ENCODE data around the gene C2CD3.
A peak's percentile ranks its signal among the peaks of the same experiment; 100 is the strongest.
"Not testable (repeated sequence)": the region's sequence is repeated elsewhere in the genome, so short reads cannot be mapped to it uniquely, and the experiment has no call there.

The C2CD3 gene

DNA sequence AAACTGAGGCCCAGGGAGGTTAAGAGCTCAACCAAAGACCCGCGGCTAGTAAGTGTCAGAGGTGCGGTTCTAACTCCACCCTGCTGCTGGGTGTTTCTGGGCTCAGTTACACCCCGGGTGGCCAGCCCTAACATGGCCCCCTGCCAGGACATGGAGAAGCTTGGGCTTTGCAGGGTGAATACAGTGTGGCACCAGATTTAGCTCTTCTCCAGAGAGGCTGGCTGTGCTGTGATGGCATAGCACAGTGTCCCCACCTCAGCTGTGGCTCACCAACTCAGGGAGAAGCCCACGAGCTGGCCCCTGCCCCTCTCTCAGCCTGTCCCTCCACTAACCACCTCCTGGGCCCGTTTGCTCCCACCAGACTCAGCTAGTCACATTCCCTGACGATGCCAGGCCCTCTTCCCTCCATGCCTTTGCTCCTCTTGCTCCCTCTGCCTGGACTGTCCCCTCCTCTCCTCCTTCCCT lies 168.9 kb downstream of the C2CD3 start:
- DNase-seq: no peak

DNA sequence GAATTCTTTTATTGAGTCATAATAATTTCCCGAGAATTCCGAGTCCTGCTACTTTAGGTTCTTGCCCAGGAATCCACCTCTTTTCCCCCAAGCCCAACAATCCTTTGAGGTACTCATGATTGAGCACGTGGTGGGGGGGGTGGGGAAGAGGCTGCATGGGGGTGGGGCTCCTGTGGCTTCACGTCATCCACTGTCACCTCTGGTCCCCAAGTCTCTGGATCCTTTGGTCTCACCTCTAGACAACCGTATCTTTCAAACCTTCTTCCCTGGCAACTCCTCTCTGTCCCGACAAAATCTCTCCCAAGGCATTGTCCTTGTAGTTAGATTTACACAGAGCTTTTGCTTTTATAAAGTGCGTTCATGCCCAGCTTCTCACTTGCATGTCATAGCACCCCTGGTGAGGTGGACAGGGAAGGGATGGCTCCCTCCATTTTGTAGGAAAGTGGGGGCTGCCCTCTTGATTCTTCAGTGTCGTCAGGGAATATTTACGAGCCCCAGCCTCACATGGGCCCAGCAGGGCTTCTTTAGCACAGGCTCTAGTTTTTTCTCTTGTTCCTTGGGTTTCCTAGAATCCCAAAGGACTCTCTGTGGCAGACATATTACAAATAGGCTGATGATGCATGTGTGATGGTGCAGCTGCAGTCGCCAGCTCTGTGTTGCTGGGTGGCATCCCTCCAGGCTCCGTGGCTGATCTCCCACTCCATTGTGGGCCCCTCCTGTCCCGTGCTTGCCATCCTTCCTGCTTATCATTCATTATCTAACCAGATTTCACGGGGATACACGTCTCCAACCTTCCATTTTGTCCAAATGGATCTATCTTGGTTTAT lies 170.3 kb downstream of the C2CD3 start:
- DNase-seq: no peak

DNA sequence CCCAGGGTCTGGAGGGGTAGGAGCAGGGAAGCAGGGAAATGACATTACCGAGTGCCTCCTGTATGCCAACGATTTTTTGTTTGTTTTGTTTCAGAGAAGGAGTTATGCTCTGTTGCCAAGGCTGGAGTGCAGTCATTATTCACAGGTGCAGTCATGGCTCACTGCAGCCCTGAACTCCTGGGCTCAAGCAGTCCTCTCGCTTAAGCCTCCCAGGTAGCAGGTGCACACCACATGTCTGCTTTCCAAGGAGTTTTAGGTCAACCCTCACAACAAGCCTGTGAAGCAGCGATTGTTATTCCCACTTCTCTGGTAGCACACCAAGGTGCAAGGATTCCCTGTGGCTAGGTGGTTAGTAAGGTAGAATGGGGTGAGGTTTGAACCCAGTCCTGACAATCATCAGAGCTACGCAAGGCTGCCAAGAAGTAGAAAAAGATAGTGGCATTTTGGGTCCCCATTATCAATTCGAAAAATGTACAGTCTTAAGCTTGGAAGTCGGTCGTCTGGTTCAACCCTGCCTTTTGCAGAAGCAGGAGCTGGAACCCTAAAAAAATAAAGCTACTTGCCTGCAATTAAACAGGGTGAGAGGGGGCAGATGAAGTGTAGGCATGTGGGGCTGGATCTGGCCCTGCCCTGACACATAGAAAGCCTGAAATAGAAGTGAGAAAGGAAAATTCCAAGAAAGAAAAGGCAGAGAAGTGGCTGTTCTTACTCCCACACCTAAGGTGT lies 171.1 kb downstream of the C2CD3 start:
- no peak for DNase-seq

DNA sequence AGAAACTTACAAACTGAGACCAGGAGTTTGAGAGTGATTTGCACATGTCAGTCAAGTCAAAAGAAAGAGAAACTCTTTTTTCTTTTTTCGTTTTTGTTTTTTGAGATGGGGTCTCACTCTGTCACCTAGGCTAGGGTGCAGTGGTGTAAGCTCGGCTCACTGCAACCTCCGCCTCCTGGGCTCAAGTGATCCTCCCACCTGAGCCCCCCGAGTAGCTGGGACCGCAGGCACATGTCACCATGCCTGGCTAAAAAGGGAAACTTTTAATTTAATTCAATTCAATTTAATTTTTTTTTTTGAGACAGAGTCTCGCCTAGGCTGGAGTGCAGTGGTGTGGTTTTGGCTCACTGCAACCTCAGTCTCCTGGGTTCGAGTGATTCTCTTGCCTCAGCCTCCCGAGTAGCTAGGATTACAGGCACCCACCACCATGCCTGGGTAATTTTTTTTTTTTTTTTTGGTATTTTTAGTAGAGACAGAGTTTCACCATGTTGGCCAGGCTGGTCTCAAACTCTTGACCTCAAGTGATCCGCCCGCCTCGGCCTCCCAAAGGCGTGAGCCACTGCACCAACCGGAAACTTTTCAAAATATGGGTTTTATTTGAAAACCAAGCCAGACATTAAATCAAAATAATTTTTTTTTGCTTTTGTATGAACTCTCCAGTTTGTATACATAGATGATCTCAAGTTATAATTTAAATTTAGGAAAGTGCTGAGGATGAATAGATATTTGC lies 171.8 kb downstream of the C2CD3 start:
- no peak for DNase-seq

DNA sequence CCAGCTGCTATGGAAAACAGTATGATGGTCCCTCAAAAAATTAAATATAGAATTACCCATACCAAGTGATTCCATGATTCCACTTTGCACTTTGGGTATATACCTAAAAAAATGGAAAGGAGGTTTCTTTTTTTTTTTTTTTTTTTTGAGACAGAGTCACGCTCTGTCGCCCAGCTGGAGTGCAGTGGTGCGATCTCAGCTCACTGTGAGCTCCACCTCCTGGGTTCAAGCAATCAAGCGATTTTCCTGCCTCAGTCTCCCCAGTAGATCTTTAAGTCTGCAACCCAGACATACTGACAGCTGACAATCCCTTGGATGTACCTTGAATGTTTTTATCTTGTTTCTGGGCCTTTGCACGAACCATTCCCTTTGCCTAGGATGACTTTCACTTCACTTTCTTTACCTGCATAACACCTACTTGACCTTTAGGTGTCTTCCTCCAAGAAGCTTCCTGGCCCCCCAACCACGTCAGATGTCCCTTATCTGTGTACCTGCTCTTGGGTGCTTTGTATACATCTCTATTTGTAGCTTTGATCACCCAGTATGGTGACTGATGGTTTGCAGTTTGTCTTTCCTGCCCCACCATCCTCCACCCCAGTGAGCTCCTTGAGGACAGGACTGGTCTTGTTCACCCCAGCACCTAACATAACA lies 173.6 kb downstream of the C2CD3 start:
- DNase-seq: no peak

DNA sequence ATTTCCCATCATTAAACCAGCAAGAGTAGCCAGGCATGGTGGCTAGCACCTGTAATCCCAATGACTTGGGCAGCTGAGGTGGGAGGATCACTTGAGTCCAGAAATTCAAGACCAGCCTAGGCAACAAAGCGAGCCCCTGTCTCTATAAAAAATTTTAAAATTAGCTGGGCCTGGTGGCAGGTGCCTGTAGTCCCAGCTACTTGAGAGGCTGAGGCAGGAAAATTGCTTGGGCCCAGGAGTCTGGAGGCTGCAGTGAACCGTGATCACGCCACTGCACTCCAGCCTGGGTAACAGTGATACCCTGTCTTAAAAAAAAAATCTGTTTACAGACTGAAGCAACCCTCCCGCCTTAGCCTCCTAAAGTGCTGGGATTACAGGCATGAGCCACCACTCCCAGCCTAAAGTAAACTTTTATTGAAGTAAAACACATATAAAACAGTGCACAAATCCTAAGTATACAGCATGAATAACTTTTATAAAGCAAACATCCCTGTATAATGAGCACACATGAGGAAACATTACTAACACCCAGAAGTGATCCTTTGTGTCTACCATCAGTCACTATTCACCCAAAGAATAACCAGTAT lies 174.5 kb downstream of the C2CD3 start:
- DNase-seq: no peak

DNA sequence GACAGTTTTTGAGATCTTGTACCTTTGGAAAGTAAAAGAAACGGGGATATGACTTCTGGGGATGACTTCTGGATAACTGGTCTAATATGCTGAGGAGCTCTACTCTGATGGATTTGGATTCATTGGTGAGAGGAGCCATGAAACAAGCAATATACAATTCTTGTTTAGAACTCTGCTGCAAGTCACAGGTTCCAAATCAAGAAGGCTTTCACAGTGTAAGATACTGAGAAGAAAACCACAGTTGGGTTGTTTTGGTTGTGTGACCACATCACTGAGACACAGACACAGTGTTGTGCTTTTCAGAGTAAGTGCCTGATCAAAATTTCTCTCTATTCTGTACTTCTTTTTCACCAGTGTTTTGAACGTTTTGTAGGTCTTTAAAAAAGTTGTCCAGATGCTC lies 175.1 kb downstream of the C2CD3 start:
- DNase-seq: no peak

DNA sequence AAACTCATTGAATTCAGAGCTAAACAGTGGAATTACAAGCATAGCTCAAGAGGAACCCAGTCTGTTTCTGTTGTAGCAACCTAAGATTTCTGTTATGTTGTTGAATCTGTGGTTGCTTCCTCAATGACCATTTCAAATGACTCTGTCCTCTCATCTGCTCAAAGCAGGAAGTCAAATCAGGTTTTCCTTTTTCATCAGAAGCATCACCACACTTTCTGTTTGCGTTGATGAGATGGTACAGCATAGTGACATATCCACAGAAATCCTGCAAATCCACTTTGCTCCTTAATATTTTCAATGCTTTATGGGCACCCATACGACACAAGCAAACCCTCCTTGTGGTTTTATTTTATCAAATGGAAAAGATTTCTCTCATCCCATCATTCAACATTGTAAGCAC lies 175.6 kb downstream of the C2CD3 start:
- DNase-seq: no peak

DNA sequence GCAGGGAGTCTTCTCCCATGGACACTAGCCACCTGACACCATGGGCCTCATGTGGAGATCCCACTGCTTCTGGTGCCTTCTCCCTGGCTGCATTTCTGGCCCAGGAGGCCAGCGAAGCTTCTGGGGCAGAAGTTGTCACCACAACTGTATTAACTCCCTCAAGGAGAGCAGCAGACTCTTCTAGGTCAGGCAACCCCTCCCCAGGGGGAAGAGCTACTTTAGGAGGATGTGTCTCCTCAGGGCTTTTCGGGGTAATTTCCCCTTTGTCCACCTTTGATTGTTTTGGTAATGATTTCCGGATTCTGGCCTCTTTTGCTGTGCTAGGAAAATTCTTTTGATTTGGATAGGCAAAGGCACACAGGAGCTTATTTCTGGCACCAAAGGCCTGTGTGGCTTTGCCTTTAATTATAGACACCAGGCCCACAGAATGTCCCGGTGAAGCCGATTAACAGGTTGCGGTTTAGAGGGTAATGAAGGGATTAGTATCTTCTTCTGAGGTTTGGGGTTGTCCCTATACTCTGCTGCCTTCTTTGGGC lies 179.3 kb downstream of the C2CD3 start:
- no peak for DNase-seq

DNA sequence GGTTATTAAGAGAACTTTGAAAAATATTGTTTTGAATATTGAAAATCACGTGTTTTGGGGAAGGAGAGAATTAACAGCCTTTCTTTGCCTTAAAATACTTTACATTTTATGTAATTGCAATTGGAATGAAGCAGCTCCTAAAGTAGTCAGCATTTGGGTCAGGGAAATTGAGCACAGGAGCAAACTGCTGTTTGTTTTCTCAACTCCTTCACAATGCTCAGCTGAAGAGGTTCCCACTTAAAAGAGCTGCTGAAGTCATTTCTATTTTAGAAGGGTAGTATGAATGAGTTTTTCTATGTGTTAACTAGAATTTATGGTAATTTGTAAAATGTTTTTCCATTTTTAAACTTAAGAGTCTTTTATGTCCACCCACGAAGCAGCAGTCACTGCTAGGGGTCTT lies 180.1 kb downstream of the C2CD3 start:
- no peak for DNase-seq

DNA sequence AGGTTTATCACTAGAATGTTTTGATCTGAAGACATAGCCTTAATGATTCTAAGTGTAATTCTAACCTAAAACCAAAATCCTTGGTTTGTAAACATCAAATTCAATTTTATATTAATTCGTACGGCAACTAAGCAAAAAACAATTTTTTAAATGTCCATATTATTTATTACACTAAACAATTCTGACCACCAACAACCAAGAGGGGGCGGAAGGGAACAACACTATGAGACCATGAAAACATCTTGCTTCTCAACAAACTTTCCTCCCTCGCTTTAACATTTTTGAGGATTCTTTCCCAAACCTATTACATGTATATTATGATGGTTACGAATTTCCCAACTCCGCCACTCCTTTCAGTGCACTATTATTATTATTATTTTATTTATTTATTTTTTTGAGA lies 181.6 kb downstream of the C2CD3 start:
- DNase-seq: no peak

DNA sequence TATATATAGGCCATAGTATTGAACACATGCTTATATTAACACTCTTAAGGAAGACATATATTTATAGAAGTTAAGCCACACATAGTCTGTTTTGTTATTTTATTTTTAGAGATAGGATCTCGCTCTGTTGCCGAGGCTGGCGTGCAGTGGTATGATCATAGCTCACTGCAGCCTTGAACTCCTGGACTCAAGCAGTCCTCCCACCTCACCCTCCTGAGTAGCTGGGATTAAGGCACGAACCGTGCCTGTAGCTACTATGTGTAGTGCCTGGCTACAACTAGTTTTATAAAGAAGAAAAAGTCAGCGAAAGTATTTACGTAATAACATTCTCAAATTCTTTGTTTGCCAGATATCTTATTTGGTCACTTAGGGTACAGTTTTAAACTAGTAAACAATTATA lies 182.6 kb downstream of the C2CD3 start:
- DNase-seq: no peak

DNA sequence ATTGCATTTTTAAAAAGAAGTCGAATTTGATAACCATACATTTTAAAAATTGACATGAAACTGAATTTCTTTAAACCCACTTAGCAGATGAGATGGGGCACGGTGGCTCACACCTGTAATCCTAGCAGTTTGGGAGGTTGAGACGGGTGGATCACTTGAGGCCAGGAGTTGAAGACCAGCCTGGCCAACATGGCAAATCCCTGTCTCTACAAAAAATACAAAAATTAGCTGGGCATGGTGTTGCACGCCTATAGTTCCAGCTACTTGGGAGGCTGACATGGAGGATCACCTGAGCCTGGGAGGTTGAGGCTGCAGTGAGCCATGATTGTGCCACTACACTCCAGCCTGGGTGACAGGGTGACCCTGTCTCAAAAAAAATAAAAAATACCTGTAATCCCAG lies 185.1 kb downstream of the C2CD3 start:
- not testable (repeated sequence) for DNase-seq

DNA sequence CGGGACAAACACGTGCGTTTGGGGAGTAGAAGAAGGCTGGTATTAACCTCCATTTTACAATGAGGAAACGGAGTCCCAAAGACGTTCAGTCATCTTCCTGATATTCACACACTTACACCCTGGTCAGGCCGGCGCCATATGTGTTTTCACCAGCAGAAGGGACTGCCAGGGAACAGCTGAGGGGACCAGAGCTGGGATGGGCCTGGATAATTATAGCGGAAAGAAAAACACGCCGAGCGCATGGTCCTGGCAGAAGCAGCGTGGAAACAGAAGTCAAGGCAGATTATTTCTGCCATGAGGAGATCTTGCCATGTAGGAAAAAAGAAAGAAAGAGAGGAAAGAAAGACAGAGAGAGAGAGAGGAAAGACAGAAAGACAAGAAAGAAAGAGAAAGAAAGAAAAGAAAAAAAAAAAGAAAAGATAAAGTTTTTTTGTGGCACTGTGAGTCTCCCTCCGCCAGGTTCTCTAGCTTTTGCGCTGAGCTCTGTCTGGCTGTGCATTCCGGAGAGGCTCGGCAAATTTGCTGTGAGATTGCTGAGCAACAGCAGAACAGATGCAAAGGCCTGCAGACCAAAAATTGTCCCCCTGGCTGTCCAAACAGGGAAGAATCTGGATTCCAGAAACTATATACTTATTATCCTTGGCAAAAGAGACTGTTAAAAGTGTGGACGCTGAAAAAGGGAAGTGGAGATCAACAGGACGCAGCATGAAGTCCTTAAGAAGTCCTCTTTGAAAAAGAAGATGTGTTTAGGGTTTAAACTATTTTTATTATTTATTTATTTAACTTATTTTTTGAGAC lies 186.9 kb downstream of the C2CD3 start:
- DNase-seq: no peak

DNA sequence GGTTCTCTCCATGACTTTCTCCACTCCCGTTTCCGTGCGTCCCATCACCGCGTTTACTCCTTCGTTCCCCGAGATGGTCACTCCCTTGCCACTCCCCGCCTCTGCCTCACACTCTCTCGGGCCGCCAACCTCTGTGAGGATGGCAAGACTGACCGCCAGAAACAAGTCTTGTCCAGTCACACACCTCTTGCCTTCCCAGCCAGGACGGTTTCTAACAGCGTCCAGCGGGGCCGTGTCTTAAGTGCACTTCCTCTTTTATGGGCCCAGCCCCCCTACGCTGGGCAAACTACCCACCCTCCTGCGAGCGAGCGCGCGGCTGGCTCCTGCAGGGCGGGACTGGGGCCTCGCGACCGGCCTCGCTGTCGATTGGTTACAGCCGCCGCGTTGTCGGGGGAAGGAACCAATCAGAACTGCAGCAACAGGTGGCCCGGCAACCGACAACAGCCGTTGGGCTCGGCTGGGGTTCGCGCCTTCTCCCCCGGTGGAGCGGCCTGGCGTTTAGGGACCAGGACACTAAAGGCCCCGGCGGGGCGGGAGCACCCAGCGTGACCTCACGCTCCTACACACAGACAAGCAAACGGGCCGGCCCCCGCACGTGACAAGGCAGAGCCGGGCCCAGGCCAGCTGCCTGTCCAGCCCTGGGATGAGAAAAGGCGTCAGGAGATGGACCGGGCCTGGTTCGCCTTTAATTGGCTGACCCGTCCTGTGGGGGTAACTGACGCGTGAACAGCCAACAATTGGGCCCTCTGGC lies 187.6 kb downstream of the C2CD3 start:
- DNase-seq: peak; percentile 95

DNA sequence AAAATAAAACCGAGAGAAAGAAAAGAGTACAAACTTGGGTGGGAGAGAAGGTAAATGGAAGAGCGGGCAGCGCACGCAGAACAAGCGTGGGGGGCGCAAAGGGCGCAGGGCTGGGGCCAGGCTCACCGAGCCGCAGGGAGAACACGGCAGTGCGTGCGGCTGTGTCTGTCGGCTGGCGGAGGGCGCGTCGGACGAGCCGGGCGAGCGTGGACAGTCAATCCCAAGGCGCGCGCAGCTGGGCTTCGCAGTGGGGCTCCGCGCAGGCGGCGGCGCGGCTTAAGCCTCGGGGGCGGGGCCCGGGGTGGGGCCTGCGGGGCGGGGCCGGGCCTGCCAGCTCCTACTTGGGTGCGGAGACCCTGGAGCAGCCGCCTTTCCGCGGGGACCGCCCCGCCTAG lies 188.2 kb downstream of the C2CD3 start, which contains the start of gene UCP2:
Gene UCP2, minus strand, starts transcription at position 249 of the 395 bp plus-strand sequence. CDS start 4,465 bp downstream, outside the sequence.
- DNase-seq: peak; percentile 84

DNA sequence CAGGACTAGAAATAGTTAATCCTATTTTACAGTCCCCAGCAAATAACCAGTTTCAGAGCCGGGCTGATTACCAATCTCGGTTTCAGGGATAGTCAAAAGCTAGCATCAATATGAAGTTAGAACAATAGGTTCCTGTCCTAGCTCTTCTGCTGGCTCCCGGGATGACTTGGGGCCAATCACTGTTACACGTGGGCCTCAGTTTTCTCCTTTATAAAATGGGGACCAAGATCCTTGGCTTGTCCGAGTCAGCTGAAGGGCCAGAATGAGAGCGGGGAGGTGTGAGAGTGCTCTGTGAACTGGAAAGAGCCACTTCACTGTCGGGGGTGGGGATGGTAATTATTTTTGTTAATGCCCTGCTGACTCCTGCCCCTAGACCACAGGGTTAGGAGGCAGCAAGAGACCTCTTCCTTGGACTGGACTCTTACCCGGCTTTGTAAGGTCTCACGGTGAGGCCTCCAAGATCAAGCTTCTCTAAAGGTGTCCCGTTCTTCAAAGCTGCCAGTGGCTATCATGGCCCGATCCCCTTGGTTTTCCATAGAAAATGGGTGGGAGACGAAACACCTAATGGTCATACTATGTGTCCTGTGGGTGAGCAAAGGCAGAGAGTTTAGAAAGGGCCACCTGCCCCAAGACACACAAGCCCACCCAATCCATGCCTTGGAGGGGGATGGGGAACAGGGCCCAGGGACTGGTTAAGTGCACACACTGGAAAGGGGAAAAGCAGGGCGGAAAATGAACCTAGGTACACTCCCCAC lies 189.6 kb downstream of the C2CD3 start:
- no peak for DNase-seq

DNA sequence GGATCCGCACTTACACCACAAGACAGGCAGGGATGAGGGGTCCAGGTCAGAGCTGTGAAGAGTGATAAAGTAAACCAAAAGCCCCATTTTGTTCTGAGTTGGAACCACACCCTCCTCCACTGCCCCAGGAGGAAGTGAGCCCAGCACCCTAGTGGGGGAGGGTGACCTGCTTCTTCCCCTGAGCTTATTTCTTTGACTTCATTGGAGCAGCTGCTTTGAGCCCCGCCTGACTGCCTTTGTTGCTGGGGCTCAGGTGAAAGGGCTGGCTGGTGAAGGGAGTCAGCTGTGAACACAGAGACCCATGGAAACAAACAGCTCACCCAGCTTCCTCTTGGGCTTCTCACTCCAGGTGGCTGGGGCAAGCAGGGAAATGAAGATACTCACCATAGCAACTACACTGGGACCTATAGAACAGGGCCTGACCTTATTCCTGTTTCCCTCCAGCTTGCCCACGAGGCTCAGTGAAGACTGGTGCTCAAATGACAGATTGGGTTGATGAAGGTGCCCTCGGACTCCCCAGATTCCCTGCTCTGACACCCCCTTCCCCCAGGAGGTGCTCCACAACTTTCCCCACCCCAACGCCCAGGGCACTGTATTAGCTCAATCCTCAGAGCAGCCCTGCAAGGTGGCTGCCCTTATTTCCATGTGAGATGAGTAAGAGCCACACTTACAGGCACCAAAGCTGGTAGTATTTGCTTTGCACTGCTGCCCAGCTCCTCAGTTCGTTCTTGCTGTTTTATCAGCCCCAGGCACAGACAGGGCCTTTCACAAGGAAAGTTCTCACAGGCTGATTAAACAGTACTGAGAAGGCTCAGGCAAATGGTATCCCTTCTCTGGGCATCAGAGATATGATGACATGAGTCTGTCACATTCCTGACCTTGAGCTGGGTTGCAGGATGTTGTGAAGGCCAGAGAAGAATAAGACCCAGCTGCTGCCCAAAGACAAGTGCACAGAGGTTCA lies 190.5 kb downstream of the C2CD3 start:
- DNase-seq: peak; percentile 76
